NCI-H2227 treated with DMSO at 0.1 percent for 48 hours (cell line): ENCODE measurements around the gene PRODH2.
"Not testable (repeated sequence)": the region's sequence is repeated elsewhere in the genome, so short reads cannot be mapped to it uniquely, and the experiment has no call there.

Experiments
- DNase-seq: peaks from one replicate; lab custom pipeline; 2025; lab: John Stamatoyannopoulos, UW

Gene PRODH2

GRCh38 chr19:35781650-35782049 lies 31.0 kb downstream of the PRODH2 start:
- DNase-seq, result no peak

GRCh38 chr19:35780717-35781116 lies 31.9 kb downstream of the PRODH2 start:
- no peak for DNase-seq

- DNase-seq, result no peak
Observed at GRCh38 chr19:35780058-35780457, 32.6 kb downstream of the PRODH2 start.

GRCh38 chr19:35779033-35779432 lies 33.6 kb downstream of the PRODH2 start:
- no peak for DNase-seq

- no peak for DNase-seq
Observed at GRCh38 chr19:35777961-35778360, 34.7 kb downstream of the PRODH2 start.

GRCh38 chr19:35777086-35777841 lies 35.4 kb downstream of the PRODH2 start:
- DNase-seq, result peak; percentile 51

- DNase-seq, result peak; percentile 76
Observed at GRCh38 chr19:35776102-35776788, 36.4 kb downstream of the PRODH2 start.

GRCh38 chr19:35775298-35776101 lies 37.1 kb downstream of the PRODH2 start, which contains the start of gene ARHGAP33:
Gene ARHGAP33, plus strand, starts transcription at chr19:35775564. Its CDS starts 95 bp downstream, at chr19:35775659.
- DNase-seq, result peak; percentile 100

- no peak for DNase-seq
Observed at GRCh38 chr19:35775046-35775297, 37.7 kb downstream of the PRODH2 start.

GRCh38 chr19:35774274-35775045 lies 38.2 kb downstream of the PRODH2 start:
- DNase-seq, result peak; percentile 71

GRCh38 chr19:35773020-35773806 lies 39.4 kb downstream of the PRODH2 start:
- DNase-seq, result peak; percentile 53

- DNase-seq, result not testable (repeated sequence)
Observed at GRCh38 chr19:35772362-35772761, 40.3 kb downstream of the PRODH2 start.

GRCh38 chr19:35768082-35768421 lies 44.6 kb downstream of the PRODH2 start:
- no peak for DNase-seq

- DNase-seq, result no peak
Observed at GRCh38 chr19:35767288-35768081, 45.2 kb downstream of the PRODH2 start.

GRCh38 chr19:35766571-35767104 lies 46.0 kb downstream of the PRODH2 start:
- DNase-seq, result no peak

GRCh38 chr19:35764432-35765315 lies 48.0 kb downstream of the PRODH2 start:
- DNase-seq, result no peak

GRCh38 chr19:35760711-35761349 lies 51.8 kb downstream of the PRODH2 start:
- no peak for DNase-seq

- no peak for DNase-seq
Observed at GRCh38 chr19:35759697-35760096, 52.9 kb downstream of the PRODH2 start.
